Subcutaneous abdominal adipose tissue (tissue), 5 donors: ENCODE data around the gene TENT4A.

ENCODE experiments used
- H3K27ac ChIP-seq: one replicate; pipeline ENCODE4 v1.7.0; 2013; ENCODE audit warnings: low read depth, mild to moderate bottlenecking, inconsistent platforms, low read length, moderate library complexity
- H3K27me3 ChIP-seq, 5 donors: one replicate each; pipeline ENCODE4 v1.7.0; 2013; ENCODE audit warnings: low read length in 5 of 5, inconsistent platforms in 1 of 5; ENCODE audit not compliant: control insufficient read depth in 5 of 5, insufficient read depth in 4 of 5
- H3K36me3 ChIP-seq, 5 donors: one replicate each; pipeline ENCODE4 v1.7.0; 2013; ENCODE audit warnings: low read length in 5 of 5; ENCODE audit not compliant: control insufficient read depth in 5 of 5, insufficient read depth in 5 of 5
- H3K4me1 ChIP-seq, 5 donors: one replicate each; pipeline ENCODE4 v1.7.0; 2013; ENCODE audit warnings: low read length in 5 of 5, mild to moderate bottlenecking in 3 of 5, moderate library complexity in 1 of 5; ENCODE audit not compliant: control insufficient read depth in 5 of 5, insufficient read depth in 5 of 5
- H3K4me3 ChIP-seq, 5 donors: one replicate each; pipeline ENCODE4 v1.7.0; 2013; ENCODE audit warnings: low read length in 5 of 5, low read depth in 1 of 5
- H3K9ac ChIP-seq, 5 donors: one replicate each; pipeline ENCODE4 v1.7.0; 2013; ENCODE audit warnings: low read length in 5 of 5, mild to moderate bottlenecking in 4 of 5, moderate library complexity in 3 of 5
- H3K9me3 ChIP-seq, 5 donors: one replicate each; pipeline ENCODE4 v1.7.0; 2013; ENCODE audit warnings: low read length in 5 of 5; ENCODE audit not compliant: control insufficient read depth in 5 of 5
- donor health status: healthy.
- donor health status: healthy.
- donor health status: healthy.
- donor health status: healthy.
- donor health status: healthy.

TENT4A gene

GRCh38 chr5:6678385-6678784, 34.8 kb upstream of the TENT4A start:
- no peak overlapping the region for H3K27ac ChIP-seq
- H3K9me3 ChIP-seq: no peaks in the 10 kb centered on the region
- no peaks in the 10 kb centered on the region for H3K4me1 ChIP-seq
- H3K36me3 ChIP-seq: no peaks in the 10 kb centered on the region
- no peak overlapping the region for H3K9ac ChIP-seq
- peaks cover 0 to 15% (median 2%) of the 10 kb centered on the region in 5 donors for H3K27me3 ChIP-seq
- no peak overlapping the region for H3K4me3 ChIP-seq

GRCh38 chr5:6680922-6681321, 32.3 kb upstream of the TENT4A start:
- Histone ChIP-seq H3K9me3 (no peaks in the 10 kb centered on the region), H3K27me3 (peaks cover 0 to 15% (median 3%) of the 10 kb centered on the region in 5 donors), H3K36me3 (no peaks in the 10 kb centered on the region), H3K27ac (no peak overlapping the region), H3K4me3 (no peak overlapping the region), H3K4me1 (no peaks in the 10 kb centered on the region), H3K9ac (no peak overlapping the region)

- no peak overlapping the region for H3K9ac ChIP-seq
- H3K36me3 ChIP-seq: no peaks in the 10 kb centered on the region
- no peaks in the 10 kb centered on the region for H3K4me1 ChIP-seq
- no peak overlapping the region for H3K27ac ChIP-seq
- H3K4me3 ChIP-seq: no peak overlapping the region
- H3K27me3 ChIP-seq: peaks cover 0 to 15% (median 3%) of the 10 kb centered on the region in 5 donors
- no peaks in the 10 kb centered on the region for H3K9me3 ChIP-seq
Measured at GRCh38 chr5:6681682-6682081, 31.6 kb upstream of the TENT4A start.

- no peak overlapping the region for H3K9ac ChIP-seq
- peaks cover 0 to 15% (median 3%) of the 10 kb centered on the region in 5 donors for H3K27me3 ChIP-seq
Measured at GRCh38 chr5:6682239-6682638, 31.0 kb upstream of the TENT4A start.

GRCh38 chr5:6683241-6683640, 30.0 kb upstream of the TENT4A start:
- H3K4me3 ChIP-seq: no peak overlapping the region
- no peaks in the 10 kb centered on the region for H3K9me3 ChIP-seq
- H3K36me3 ChIP-seq: no peaks in the 10 kb centered on the region
- H3K4me1 ChIP-seq: peaks cover 0 to 6% (median 5%) of the 10 kb centered on the region in 5 donors
- H3K27me3 ChIP-seq: peaks cover 0 to 15% (median 3%) of the 10 kb centered on the region in 5 donors
- no peak overlapping the region for H3K27ac ChIP-seq
- H3K9ac ChIP-seq: no peak overlapping the region

More at GRCh38 chr5:6682239-6682638, 31.0 kb upstream of the TENT4A start:
- Histone ChIP-seq H3K4me3 (no peak overlapping the region), H3K36me3 (no peaks in the 10 kb centered on the region), H3K4me1 (peaks cover 0 to 5% (median 5%) of the 10 kb centered on the region in 5 donors), H3K27ac (no peak overlapping the region), H3K9me3 (no peaks in the 10 kb centered on the region)

- H3K4me3 ChIP-seq: no peak overlapping the region
- H3K4me1 ChIP-seq: peaks cover 0 to 6% (median 5%) of the 10 kb centered on the region in 5 donors
- no peaks in the 10 kb centered on the region for H3K9me3 ChIP-seq
- peaks cover 0 to 15% (median 3%) of the 10 kb centered on the region in 5 donors for H3K27me3 ChIP-seq
- no peak overlapping the region for H3K27ac ChIP-seq
- no peak overlapping the region for H3K9ac ChIP-seq
- H3K36me3 ChIP-seq: no peaks in the 10 kb centered on the region
Measured at GRCh38 chr5:6684075-6684474, 29.2 kb upstream of the TENT4A start.

- H3K27ac ChIP-seq: no peak overlapping the region
- H3K36me3 ChIP-seq: no peaks in the 10 kb centered on the region
- no peak overlapping the region for H3K4me3 ChIP-seq
- H3K9ac ChIP-seq: no peak overlapping the region
- no peaks in the 10 kb centered on the region for H3K9me3 ChIP-seq
- peaks cover 2 to 9% (median 3%) of the 10 kb centered on the region in 5 donors for H3K27me3 ChIP-seq
- peaks cover 0 to 6% (median 5%) of the 10 kb centered on the region in 5 donors for H3K4me1 ChIP-seq
Measured at GRCh38 chr5:6686501-6686900, 26.7 kb upstream of the TENT4A start.

- H3K4me3 ChIP-seq: peak overlapping the region; percentile 53 to 72 (median 62)
- H3K9ac ChIP-seq: no peak overlapping the region
- no peak overlapping the region for H3K27ac ChIP-seq
- no peaks in the 10 kb centered on the region for H3K9me3 ChIP-seq
- peaks cover 0 to 6% (median 5%) of the 10 kb centered on the region in 5 donors for H3K4me1 ChIP-seq
- H3K36me3 ChIP-seq: no peaks in the 10 kb centered on the region
- peaks cover 2 to 9% (median 3%) of the 10 kb centered on the region in 5 donors for H3K27me3 ChIP-seq
Measured at GRCh38 chr5:6686915-6687409, 26.3 kb upstream of the TENT4A start.

- Histone ChIP-seq H3K4me3 (no peak overlapping the region), H3K36me3 (no peaks in the 10 kb centered on the region), H3K4me1 (peaks cover 0 to 6% (median 5%) of the 10 kb centered on the region in 5 donors), H3K9ac (no peak overlapping the region), H3K9me3 (no peaks in the 10 kb centered on the region), H3K27ac (no peak overlapping the region), H3K27me3 (peaks cover 2 to 9% (median 3%) of the 10 kb centered on the region in 5 donors)
Measured at GRCh38 chr5:6687505-6687904, 25.7 kb upstream of the TENT4A start.

GRCh38 chr5:6692906-6693305, 20.3 kb upstream of the TENT4A start:
- no peaks in the 10 kb centered on the region for H3K36me3 ChIP-seq
- no peak overlapping the region for H3K27ac ChIP-seq
- no peak overlapping the region for H3K4me3 ChIP-seq
- H3K9ac ChIP-seq: no peak overlapping the region
- no peaks in the 10 kb centered on the region for H3K9me3 ChIP-seq
- H3K27me3 ChIP-seq: peaks cover 0 to 3% (median 0%) of the 10 kb centered on the region in 5 donors
- H3K4me1 ChIP-seq: no peaks in the 10 kb centered on the region
